GM21360 (cell line): ENCODE measurements around the gene GPR78.
"Not testable (repeated sequence)": the region's sequence is repeated elsewhere in the genome, so short reads cannot be mapped to it uniquely, and the experiment has no call there.

ENCODE experiments used
- ATAC-seq: cut with Tn5 transposase; IDR thresholded peaks from one replicate; pipeline ENCODE4 v1.9.1; 2021; ENCODE audit warnings: mild to moderate bottlenecking, moderate library complexity; ENCODE audit not compliant: unreplicated experiment

Gene GPR78

GRCh38 chr4:8560265-8561047 lies 19.7 kb upstream of the GPR78 start:
- ATAC-seq, result no peak

GRCh38 chr4:8564595-8564994 lies 15.6 kb upstream of the GPR78 start:
- no peak for ATAC-seq

GRCh38 chr4:8568068-8568668 lies 12.0 kb upstream of the GPR78 start:
- ATAC-seq, result no peak

GRCh38 chr4:8570201-8570600 lies 10.0 kb upstream of the GPR78 start:
- ATAC-seq, result no peak

- ATAC-seq, result no peak
These were observed 8.2 kb upstream of the GPR78 start for GRCh38 chr4:8571702-8572685.

GRCh38 chr4:8573266-8573665 lies 6.9 kb upstream of the GPR78 start:
- no peak for ATAC-seq

- no peak for ATAC-seq
These were observed 5.3 kb upstream of the GPR78 start for GRCh38 chr4:8574796-8575370.

GRCh38 chr4:8575457-8575856 lies 4.7 kb upstream of the GPR78 start:
- no peak for ATAC-seq

- not testable (repeated sequence) for ATAC-seq
These were observed 3.6 kb upstream of the GPR78 start for GRCh38 chr4:8576591-8576990.

- no peak for ATAC-seq
These were observed 3.1 kb upstream of the GPR78 start for GRCh38 chr4:8577046-8577445.

GRCh38 chr4:8577972-8578371 lies 2.2 kb upstream of the GPR78 start:
- ATAC-seq, result no peak

GRCh38 chr4:8578717-8579116 lies 1.5 kb upstream of the GPR78 start:
- ATAC-seq, result no peak

- no peak for ATAC-seq
These were observed 469 bp upstream of the GPR78 start for GRCh38 chr4:8579526-8580320.

GRCh38 chr4:8581094-8581861 lies 1.1 kb downstream of the GPR78 start:
- no peak for ATAC-seq

- no peak for ATAC-seq
These were observed 1.8 kb downstream of the GPR78 start for GRCh38 chr4:8582016-8582415.

- no peak for ATAC-seq
These were observed 2.2 kb downstream of the GPR78 start for GRCh38 chr4:8582436-8582835.

- ATAC-seq, result no peak
These were observed 2.9 kb downstream of the GPR78 start for GRCh38 chr4:8582941-8583654.

- no peak for ATAC-seq
These were observed 3.4 kb downstream of the GPR78 start for GRCh38 chr4:8583655-8584025.

- ATAC-seq, result no peak
These were observed 5.0 kb downstream of the GPR78 start for GRCh38 chr4:8585186-8585585.
